NCI-H2227 (cell line): ENCODE results near the gene LENG9.

Experiments used
- DNase-seq: peaks from one replicate; lab custom pipeline; 2025; ENCODE audit not compliant: unreplicated experiment; lab: John Stamatoyannopoulos, UW

LENG9 gene

GRCh38 chr19:54444737-54445136 is 18.8 kb downstream of the LENG9 start:
- DNase-seq = no peak

- DNase-seq = no peak
These were observed 22.9 kb downstream of the LENG9 start for GRCh38 chr19:54440641-54441040.

DNA sequence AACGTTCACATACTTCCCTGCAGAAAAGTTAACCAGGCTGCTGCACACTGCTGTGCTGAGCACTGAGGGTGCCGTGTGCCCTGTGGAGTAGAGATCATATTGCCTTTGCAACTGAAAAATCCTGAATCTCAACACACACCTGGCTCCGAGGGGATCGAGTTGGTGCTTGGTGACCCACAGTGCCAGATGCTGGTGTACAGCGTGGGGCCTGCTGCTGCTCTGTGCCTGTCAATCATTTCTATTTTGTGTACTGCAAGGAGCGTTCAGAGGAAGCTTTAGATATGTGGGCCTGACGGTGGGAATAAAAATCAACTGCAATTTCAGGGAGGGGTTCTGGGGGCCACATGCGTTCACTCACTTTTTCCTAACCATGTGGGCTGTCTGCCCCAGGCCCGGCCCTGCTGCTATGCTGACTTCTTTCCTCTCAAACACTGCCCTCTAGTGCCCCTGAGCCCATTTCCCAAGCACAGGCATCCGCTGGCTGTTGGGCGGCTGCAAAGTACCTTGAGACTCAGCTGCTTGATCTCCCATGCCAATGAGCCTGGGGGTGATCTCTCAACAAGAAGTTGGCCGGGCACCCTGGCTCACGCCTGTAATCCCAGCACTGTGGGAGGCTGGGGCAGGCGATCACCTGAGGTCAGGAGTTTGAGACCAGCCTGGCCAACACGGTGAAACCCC is 24.3 kb downstream of the LENG9 start:
- DNase-seq = peak; percentile 80

DNA sequence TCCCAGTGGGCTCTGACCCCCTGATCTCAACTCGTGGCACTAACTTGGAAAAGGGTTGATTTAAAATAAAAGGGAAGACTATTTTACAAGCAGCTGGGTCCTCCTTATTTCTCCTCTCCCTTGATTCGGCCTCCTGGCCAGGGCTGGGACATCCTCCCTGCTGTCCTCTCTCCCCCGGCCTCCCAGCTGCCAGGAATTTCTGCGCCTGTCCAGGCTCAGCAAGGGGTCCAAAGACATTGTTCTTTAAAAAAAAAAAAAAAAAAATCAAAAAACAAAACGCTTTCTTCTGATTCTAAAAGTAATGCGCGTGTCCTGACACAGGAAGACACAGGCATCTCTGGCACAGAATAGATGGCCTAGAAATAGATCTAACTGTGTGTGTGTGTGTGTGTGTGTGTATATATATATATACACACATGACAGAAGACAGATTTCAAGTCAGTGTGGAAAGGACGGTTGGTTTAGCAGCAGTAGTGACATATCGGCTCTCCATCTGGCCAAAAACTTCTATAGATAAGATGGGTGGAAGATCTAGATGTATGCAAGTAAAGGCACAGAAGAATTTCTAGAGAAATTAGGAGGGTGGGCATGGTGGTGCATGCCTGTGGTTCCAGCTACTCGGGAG is 26.8 kb downstream of the LENG9 start:
- DNase-seq = no peak

DNA sequence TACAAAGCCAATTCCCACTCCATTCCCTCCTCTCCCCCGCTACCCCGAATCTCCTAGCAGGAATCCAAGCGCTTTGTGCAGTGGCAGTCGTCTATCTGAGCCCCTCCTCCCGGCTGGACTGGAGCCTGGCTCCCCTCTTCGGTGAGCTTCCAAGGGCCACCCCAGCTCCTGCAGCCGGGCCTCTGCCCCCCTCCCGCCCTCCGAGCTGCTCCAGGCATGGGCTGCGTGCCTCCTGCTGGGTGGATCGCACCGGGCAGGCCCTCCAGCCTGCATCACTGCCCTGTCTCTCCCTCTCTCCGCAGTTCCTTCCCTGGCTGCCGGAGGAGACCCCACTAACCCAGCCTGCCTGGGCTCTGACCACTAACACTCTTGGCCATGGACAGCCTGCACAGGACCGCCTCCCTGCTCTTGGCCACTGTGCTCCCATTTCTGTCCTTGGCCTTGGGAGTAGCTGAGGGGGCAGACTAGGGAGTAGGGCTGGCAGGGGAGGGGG is 27.5 kb downstream of the LENG9 start:
- DNase-seq = no peak

GRCh38 chr19:54435551-54436016 is 28.0 kb downstream of the LENG9 start:
- no peak for DNase-seq

GRCh38 chr19:54434873-54435214 is 28.7 kb downstream of the LENG9 start:
- no peak for DNase-seq

DNA sequence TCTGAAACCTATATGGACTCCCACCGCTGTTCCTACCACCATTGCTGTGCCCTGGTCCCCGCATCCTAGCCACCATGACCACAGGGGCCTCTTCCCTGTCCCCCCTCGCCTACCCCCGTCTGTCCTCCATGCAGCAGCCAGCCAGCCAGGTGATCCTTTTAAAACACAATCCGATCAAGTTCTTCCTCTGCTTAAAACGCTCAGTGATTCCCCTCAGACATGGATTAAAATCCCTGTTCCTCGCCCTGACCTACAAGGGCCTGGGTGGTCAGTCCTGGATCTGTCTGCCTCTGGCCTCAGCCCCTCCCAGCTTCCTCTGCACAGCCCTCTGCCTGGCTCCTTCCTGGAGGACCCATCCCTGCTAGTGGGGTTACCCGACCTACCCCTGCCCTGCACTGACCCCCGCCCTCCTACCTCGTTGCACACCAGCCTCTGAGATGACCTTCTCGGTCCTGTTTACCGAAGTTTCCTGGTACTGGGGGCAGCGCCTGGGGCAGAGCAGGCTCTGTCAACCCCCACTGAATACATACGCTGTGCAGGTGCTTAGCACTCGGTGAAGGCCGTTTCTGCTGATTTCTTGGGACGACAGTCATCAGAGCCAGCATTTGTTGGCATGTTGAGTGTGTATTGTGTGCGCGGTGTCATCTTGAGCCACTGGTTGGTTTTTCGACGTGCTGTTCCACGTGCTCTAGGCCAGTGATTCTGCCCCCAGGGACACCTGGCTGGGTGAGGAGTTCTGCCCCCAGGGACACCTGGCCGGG is 29.3 kb downstream of the LENG9 start:
- DNase-seq = no peak

DNA sequence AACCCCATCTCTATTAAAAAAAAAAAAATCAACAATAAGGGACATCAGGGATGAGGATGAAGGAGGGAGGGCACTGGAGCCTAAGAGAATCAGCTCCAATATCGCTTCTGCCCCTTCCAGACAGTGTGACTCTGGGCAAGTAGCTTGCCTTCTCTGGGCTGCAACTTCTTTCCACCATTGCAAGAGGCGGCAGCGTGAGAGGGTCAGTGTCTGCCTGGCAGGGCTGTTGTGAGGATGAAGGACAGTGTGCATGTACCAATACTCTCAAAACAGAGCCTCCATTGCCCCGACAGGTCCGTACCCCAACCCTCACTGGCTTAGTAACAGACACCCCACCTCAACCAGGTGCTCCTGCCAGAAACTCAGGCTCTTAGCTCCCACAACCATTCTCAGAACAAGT is 29.9 kb downstream of the LENG9 start:
- DNase-seq = no peak

GRCh38 chr19:54432144-54432738 is 31.3 kb downstream of the LENG9 start:
- DNase-seq = no peak

GRCh38 chr19:54431255-54431838 is 32.2 kb downstream of the LENG9 start:
- DNase-seq = no peak

GRCh38 chr19:54430306-54431254 is 33.0 kb downstream of the LENG9 start:
- DNase-seq = peak; percentile 91

DNA sequence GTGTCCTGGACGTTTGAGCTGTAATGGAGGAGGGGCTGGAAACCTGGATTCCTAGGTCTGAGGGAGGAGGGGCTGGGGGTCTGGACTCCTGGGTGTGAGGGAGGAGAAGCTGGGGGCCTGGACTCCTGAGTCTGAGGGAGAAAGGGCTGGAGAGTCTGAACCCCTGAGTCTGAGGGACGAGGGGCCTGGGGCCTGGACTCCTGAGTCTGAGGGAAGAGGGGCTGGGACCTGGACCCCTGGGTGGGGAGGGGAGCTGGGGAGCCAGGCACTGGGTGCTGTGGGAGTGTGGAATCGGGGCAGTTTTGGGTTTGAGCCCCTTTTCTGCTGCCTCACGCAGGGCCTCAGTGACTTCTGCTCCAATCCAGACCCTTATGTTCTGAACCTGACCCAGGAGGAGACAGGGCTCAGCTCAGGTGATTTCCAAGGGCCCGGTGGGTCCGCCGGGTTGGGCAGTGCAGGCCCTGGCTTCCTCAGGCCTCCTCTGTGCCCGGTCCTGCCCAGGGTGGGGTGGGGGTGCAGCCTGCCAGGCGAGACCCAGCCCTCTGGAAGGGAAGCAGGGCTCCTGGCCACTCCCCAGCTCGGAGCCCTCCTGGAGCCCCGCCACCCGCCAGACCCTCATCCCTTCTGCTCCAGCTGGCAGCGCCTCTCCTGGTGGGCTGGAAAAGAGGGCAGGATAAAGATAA is 33.9 kb downstream of the LENG9 start:
- peak; percentile 65 for DNase-seq

- no peak for DNase-seq
These were observed 34.4 kb downstream of the LENG9 start for GRCh38 chr19:54429176-54429495.

DNA sequence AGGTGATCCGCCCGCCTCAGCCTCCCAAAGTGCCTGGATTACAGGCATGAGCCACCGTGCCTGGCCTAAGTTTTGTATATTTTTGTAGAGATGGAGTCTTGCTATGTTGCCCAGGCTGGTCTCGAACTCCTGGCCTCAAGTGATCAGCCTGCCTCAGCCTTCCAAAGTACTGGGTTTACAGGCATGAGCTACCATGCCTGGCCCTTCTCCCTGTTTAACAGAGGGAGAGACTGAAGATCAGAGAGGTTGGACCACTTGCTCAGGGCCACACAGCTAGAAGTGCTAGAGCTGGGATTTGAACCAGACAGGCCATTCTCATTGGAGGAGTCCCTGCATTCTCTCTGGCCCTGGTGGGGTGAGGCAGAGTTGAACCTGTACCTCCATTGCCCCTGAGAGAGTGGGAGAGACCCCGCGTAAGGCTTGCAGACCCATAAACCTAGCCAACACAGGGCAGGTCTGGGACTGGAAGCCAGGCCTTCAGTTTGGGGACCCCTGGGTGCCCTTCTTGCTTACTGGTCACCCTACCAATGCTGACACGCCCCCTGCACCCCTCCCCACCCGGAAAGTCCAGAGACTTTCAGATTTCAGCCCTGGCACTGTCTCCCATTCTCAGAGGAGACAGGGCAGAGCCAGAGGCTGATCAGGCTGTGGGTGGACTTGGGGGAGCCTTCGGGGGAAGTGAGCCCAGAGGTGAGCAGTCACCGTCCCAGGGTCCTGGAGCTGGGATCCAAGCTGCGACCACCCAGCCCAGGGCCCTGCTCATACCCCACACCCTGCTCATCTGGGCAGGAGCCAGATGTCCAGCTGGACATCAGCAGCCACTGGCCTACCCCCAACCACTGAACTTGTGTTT is 35.0 kb downstream of the LENG9 start:
- DNase-seq = no peak

GRCh38 chr19:54427586-54427985 is 36.0 kb downstream of the LENG9 start:
- no peak for DNase-seq

GRCh38 chr19:54426291-54426931 is 37.2 kb downstream of the LENG9 start:
- DNase-seq = no peak

GRCh38 chr19:54425382-54425723 is 38.2 kb downstream of the LENG9 start:
- no peak for DNase-seq
